Testis (tissue), 2 donors: ENCODE results near the gene CEP162.

Experiments used
- POLR2A ChIP-seq: fragments of 450-650 bp; IDR thresholded peaks from one replicate; pipeline ENCODE4 v1.6.1; 2017; ENCODE audit warnings: antibody characterized with exemption, mild to moderate bottlenecking, moderate library complexity
- TF ChIP-seq, protein P1 (sequence below), 3 experiments: fragments of 450-650 bp in 2 of 3; fragments of 200-600 bp in 1 of 3; sonication (generic) in 1 of 3; IDR thresholded peaks; one replicate each; pipeline ENCODE4 v1.5.1; 2016 to 2019; ENCODE audit warnings: antibody characterized with exemption in 3 of 3, mild to moderate bottlenecking in 2 of 3, moderate library complexity in 1 of 3

DNA sequence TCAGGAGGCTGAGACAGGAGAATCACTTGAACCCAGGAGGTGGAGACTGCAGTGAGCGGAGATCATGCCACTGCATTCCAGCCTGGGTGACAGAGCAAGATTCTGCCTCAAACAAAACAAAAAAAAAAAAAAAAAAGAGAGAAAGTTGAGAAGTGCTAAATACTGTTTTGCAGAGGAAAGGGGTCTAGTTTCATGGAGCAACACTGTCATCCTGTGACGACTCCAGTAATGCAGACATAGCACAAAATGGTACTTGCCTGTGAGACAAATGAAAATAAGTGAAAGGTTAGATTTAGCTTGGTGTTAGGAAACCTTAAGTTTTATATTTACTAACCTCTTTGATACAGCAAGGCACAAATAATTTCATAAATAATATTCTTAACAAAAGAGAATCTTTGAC lies 29.7 kb downstream of the CEP162 start:
- TF ChIP-seq POLR2A = no peak
- TF ChIP-seq, protein P1, sequence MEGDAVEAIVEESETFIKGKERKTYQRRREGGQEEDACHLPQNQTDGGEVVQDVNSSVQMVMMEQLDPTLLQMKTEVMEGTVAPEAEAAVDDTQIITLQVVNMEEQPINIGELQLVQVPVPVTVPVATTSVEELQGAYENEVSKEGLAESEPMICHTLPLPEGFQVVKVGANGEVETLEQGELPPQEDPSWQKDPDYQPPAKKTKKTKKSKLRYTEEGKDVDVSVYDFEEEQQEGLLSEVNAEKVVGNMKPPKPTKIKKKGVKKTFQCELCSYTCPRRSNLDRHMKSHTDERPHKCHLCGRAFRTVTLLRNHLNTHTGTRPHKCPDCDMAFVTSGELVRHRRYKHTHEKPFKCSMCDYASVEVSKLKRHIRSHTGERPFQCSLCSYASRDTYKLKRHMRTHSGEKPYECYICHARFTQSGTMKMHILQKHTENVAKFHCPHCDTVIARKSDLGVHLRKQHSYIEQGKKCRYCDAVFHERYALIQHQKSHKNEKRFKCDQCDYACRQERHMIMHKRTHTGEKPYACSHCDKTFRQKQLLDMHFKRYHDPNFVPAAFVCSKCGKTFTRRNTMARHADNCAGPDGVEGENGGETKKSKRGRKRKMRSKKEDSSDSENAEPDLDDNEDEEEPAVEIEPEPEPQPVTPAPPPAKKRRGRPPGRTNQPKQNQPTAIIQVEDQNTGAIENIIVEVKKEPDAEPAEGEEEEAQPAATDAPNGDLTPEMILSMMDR (IDR thresholded peaks at IDR 0.05) = no peak
